Neural progenitor cell (in vitro differentiated cells): Measurements from ENCODE around the gene FGF11.

Experiments
- EZH2 ChIP-seq: fragments of 200-600 bp; sonication (generic); IDR thresholded peaks from 2 replicates; pipeline ENCODE4 v1.6.1; 2017; ENCODE audit warnings: antibody characterized with exemption, mild to moderate bottlenecking, moderate library complexity
- EZH2phosphoT487 ChIP-seq: fragments of 200-600 bp; sonication (generic); IDR thresholded peaks from 2 replicates; pipeline ENCODE4 v1.6.1; 2017; ENCODE audit warnings: antibody characterized with exemption
- TF ChIP-seq, protein P1 (sequence below): fragments of 200-600 bp; sonication (generic); IDR thresholded peaks from 2 replicates; pipeline ENCODE4 v1.5.1; 2017; ENCODE audit warnings: antibody characterized with exemption, mild to moderate bottlenecking

DNA sequence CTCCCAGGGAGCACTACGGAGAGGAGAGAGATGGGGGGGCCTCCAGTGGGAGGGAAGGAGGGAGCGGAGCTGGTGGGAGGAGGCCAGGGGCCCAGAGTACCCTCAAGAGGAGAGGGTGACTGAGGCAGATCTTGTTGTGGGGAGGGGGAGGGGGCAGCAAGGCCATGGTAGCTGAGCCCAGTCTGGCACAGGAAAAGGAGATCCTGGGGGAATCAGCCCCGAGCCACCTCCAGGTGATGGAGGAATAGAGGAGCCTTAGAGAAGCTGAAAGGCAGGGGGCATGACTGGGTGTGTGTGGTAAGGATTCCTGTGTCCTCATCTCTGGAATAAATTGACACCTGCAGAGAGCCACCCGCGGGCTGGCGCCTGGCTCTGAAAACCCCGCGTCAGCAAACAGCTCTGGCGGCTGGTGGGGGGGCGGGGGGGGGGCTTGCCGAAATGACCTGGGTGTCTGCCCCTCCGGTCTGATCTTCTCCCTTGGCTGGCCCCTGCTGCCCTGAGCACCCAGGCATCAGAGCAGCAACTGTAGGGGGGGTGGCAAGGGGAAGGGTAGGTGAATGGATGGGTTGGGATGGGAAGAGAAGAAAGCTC lies 33.0 kb upstream of the FGF11 start:
- TF ChIP-seq, protein P1, sequence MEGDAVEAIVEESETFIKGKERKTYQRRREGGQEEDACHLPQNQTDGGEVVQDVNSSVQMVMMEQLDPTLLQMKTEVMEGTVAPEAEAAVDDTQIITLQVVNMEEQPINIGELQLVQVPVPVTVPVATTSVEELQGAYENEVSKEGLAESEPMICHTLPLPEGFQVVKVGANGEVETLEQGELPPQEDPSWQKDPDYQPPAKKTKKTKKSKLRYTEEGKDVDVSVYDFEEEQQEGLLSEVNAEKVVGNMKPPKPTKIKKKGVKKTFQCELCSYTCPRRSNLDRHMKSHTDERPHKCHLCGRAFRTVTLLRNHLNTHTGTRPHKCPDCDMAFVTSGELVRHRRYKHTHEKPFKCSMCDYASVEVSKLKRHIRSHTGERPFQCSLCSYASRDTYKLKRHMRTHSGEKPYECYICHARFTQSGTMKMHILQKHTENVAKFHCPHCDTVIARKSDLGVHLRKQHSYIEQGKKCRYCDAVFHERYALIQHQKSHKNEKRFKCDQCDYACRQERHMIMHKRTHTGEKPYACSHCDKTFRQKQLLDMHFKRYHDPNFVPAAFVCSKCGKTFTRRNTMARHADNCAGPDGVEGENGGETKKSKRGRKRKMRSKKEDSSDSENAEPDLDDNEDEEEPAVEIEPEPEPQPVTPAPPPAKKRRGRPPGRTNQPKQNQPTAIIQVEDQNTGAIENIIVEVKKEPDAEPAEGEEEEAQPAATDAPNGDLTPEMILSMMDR = no peak
- TF ChIP-seq EZH2phosphoT487 (no peak), EZH2 (no peak)
